GM23338 (cell line): Measurements from ENCODE around the gene RRP36. TPM values are rescaled to one million over a fixed set of nuclear protein-coding genes. Genes with fewer than 3 reads are reported as not detected.

ENCODE experiments used
- ATAC-seq: fragments of 200-7000 bp; cut with Tn5 transposase; 3 replicates; pipeline ENCODE4 v1.9.1; 2020
- DNase-seq: peaks from one replicate; pipeline ENCODE4 v3.0.0-alpha.2; 2015; ENCODE audit warnings: low spot score
- H2AFZ ChIP-seq: fragments of 200-600 bp; sonication (generic); 2 replicates; pipeline ENCODE4 v1.8.0; 2016; ENCODE audit warnings: antibody characterized with exemption, mild to moderate bottlenecking, moderate library complexity
- H3F3A ChIP-seq: fragments of 200-600 bp; sonication (generic); replicated peaks from 2 replicates; pipeline ENCODE4 v1.8.0; 2017; ENCODE audit warnings: antibody characterized with exemption, mixed run types, low read depth
- H3K27ac ChIP-seq: fragments of 200-600 bp; sonication (generic); 2 replicates; pipeline ENCODE4 v1.6.1; 2016; ENCODE audit warnings: low read depth
- H3K27me3 ChIP-seq: fragments of 200-600 bp; sonication (generic); 2 replicates; pipeline ENCODE4 v1.8.0; 2016; ENCODE audit warnings: mild to moderate bottlenecking, mixed run types, moderate library complexity; ENCODE audit not compliant: insufficient read depth
- H3K36me3 ChIP-seq: fragments of 200-600 bp; sonication (generic); 2 replicates; pipeline ENCODE4 v1.8.0; 2016; ENCODE audit warnings: mild to moderate bottlenecking; ENCODE audit not compliant: insufficient read depth
- H3K4me1 ChIP-seq: fragments of 200-600 bp; sonication (generic); 2 replicates; pipeline ENCODE4 v1.8.0; 2016; ENCODE audit warnings: mild to moderate bottlenecking, moderate library complexity; ENCODE audit not compliant: insufficient read depth
- H3K4me2 ChIP-seq: fragments of 200-600 bp; sonication (generic); 2 replicates; pipeline ENCODE4 v1.7.1; 2017; ENCODE audit warnings: mixed run types
- H3K4me3 ChIP-seq: fragments of 200-600 bp; sonication (generic); 2 replicates; pipeline ENCODE4 v1.6.1; 2016; ENCODE audit warnings: mixed run types
- H3K79me2 ChIP-seq: fragments of 200-600 bp; sonication (generic); replicated peaks from 2 replicates; pipeline ENCODE4 v1.8.0; 2017; ENCODE audit warnings: mild to moderate bottlenecking; ENCODE audit not compliant: insufficient read depth
- H3K9me2 ChIP-seq: fragments of 200-600 bp; sonication (generic); 2 replicates; pipeline ENCODE4 v1.8.0; 2017; ENCODE audit not compliant: insufficient read depth
- H4K20me1 ChIP-seq: fragments of 200-600 bp; sonication (generic); replicated peaks from 2 replicates; pipeline ENCODE4 v1.8.0; 2017; ENCODE audit warnings: mild to moderate bottlenecking; ENCODE audit not compliant: insufficient read depth
- H3K27ac Mint-ChIP-seq: 2 replicates; pipeline ENCODE4 v1.8.0; 2020; ENCODE audit warnings: inconsistent platforms, mild to moderate bottlenecking, moderate library complexity, mixed read lengths
- H3K27me3 Mint-ChIP-seq: 3 replicates; pipeline ENCODE4 v1.8.0; 2022; ENCODE audit warnings: low read depth, mild to moderate bottlenecking, moderate library complexity, mixed read lengths, inconsistent platforms; ENCODE audit not compliant: insufficient read depth, poor library complexity
- H3K36me3 Mint-ChIP-seq: 3 replicates; pipeline ENCODE4 v1.8.0; 2021; ENCODE audit warnings: low read depth, mild to moderate bottlenecking, inconsistent platforms, moderate library complexity, mixed read lengths
- H3K4me1 Mint-ChIP-seq: 3 replicates; pipeline ENCODE4 v1.8.0; 2020; ENCODE audit warnings: mild to moderate bottlenecking, inconsistent platforms, mixed read lengths
- H3K4me3 Mint-ChIP-seq: 3 replicates; pipeline ENCODE4 v1.8.0; 2021; ENCODE audit warnings: moderate library complexity, mild to moderate bottlenecking, inconsistent platforms, mixed read lengths
- H3K9me3 Mint-ChIP-seq: 3 replicates; pipeline ENCODE4 v1.8.0; 2020; ENCODE audit warnings: moderate library complexity, mild to moderate bottlenecking, inconsistent platforms, mixed read lengths
- CTCF ChIP-seq, 2 experiments: fragments of 200-600 bp in 1 of 2; sonication (generic) in 1 of 2; conservative IDR thresholded peaks; 2 replicates each; pipeline versions ENCODE4 v1.5.1 to v1.6.1; 2016 to 2017; ENCODE audit warnings: antibody characterized with exemption in 2 of 2, low read depth in 2 of 2, mild to moderate bottlenecking in 2 of 2, moderate library complexity in 1 of 2
- EZH2 ChIP-seq: fragments of 200-600 bp; sonication (generic); IDR thresholded peaks from one replicate; pipeline ENCODE4 v1.8.0; 2017; ENCODE audit warnings: antibody characterized with exemption, mild to moderate bottlenecking, low read depth; ENCODE audit not compliant: unreplicated experiment
- EZH2phosphoT487 ChIP-seq: fragments of 200-600 bp; sonication (generic); IDR thresholded peaks from one replicate; pipeline ENCODE4 v1.8.1; 2018; ENCODE audit warnings: antibody characterized with exemption; ENCODE audit not compliant: unreplicated experiment
- JUNB ChIP-seq: IDR thresholded peaks from one replicate; pipeline ENCODE4 v1.6.1; 2016; ENCODE audit warnings: antibody characterized with exemption; ENCODE audit not compliant: unreplicated experiment
- NANOG ChIP-seq: IDR thresholded peaks from 2 replicates; pipeline ENCODE4 v1.6.1; 2016; ENCODE audit warnings: antibody characterized with exemption, borderline replicate concordance
- REST ChIP-seq: IDR thresholded peaks from one replicate; pipeline ENCODE4 v1.6.1; 2018; ENCODE audit warnings: antibody characterized with exemption; ENCODE audit not compliant: unreplicated experiment
- STAT1 ChIP-seq: IDR thresholded peaks from one replicate; pipeline ENCODE4 v1.6.1; 2016; ENCODE audit warnings: antibody characterized with exemption; ENCODE audit not compliant: unreplicated experiment
- ZNF331 ChIP-seq: fragments of 250-450 bp; sonication (Bioruptor Pico); IDR thresholded peaks from 2 replicates; pipeline ENCODE4 v1.5.0; 2020; ENCODE audit warnings: low read depth, mild to moderate bottlenecking, moderate library complexity
- ZNF462 ChIP-seq: fragments of 250-450 bp; sonication (Bioruptor Pico); IDR thresholded peaks from 2 replicates; pipeline ENCODE4 v1.5.0; 2020; ENCODE audit warnings: mild to moderate bottlenecking, moderate library complexity
- polyA plus RNA-seq: library from polyadenylated mRNA; unstranded; fragments of >200 nt; fragmentation: Nextera tagmentation; extraction: Ambion mirVana; gene quantifications from 2 replicates; pipeline ENCODE4 v1.2.1, GENCODE V29; 2016
- total RNA-seq: library from RNA; depleted of rRNA; stranded (reverse); fragments of >200 nt; shearing (Covaris generic); gene quantifications from 2 replicates; pipeline ENCODE4 v1.2.3, GENCODE V29; 2014

Gene RRP36
- total and polyA plus RNA-seq, 2 experiments from 2014 or later = 64.7 to 106 TPM

GRCh38 chr6:43006251-43006650, 15.2 kb upstream of the RRP36 start:
- Histone ChIP-seq H2AFZ (no peak overlapping the region), H3K9me2 (no peaks in the 10 kb centered on the region), H3F3A (0 out of 2 replicates have a peak, but pooled peaks cover 9% of the 10 kb centered on the region), H3K79me2 (no peaks in the 10 kb centered on the region), H4K20me1 (peaks cover 13% of the 10 kb centered on the region), H3K4me3 (no peak overlapping the region), H3K4me1 (0 out of 2 replicates have a peak, but pooled peaks cover 5% of the 10 kb centered on the region), H3K4me2 (no peak overlapping the region), H3K27me3 (no peaks in the 10 kb centered on the region), H3K27ac (no peak overlapping the region), H3K36me3 (peaks cover 8% of the 10 kb centered on the region; the same call in 1 of the 2 replicates)
- DNase-seq (no peak), ATAC-seq (no peak)
- Mint-ChIP-seq H3K27me3 (peaks cover 5% of the 10 kb centered on the region), H3K4me1 (peaks cover 4% of the 10 kb centered on the region; the same call in 2 of the 3 replicates), H3K36me3 (peaks cover 49% of the 10 kb centered on the region), H3K27ac (no peak overlapping the region), H3K9me3 (no peaks in the 10 kb centered on the region), H3K4me3 (no peak overlapping the region)
- TF ChIP-seq EZH2 (no peak), NANOG (no peak), JUNB (no peak), CTCF (conservative IDR thresholded peaks at IDR 0.05; ENCODE audit: low read depth in 2 of 2) (no peak), ZNF331 (no peak), REST (no peak), ZNF462 (CRISPR knock-in tag) (no peak), EZH2phosphoT487 (no peak), STAT1 (no peak)
